HG02763 (cell line): ENCODE data around the gene UMAD1.
A peak's percentile ranks its signal among the peaks of the same experiment; 100 is the strongest.

ENCODE experiments used
- ATAC-seq: cut with Tn5 transposase; IDR thresholded peaks from one replicate; pipeline ENCODE4 v1.9.1; 2021; ENCODE audit warnings: mild to moderate bottlenecking, moderate library complexity; ENCODE audit not compliant: unreplicated experiment

UMAD1 gene

DNA sequence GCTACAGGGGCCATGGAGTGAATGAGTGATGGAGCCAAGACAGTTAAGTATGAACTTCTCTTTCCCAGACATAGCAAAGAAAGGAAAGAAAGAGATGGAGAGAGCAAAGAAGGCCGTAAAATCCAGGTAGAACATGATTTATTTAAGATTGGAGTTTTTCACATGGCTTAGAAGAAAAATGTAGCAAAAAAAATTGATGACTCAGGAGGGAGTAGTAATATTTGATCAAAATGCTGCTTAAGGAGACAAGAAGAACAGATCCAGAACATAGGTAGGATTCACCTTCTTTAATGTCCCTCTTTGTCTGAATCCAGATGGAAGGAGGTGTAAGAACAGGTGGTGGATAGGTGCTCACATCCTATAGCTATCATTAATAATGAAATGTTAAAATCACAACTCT is 277.0 kb downstream of the UMAD1 start:
- no peak for ATAC-seq

- ATAC-seq: peak; percentile 35
These were observed 278.3 kb downstream of the UMAD1 start for GRCh38 chr7:7918736-7919448.

DNA sequence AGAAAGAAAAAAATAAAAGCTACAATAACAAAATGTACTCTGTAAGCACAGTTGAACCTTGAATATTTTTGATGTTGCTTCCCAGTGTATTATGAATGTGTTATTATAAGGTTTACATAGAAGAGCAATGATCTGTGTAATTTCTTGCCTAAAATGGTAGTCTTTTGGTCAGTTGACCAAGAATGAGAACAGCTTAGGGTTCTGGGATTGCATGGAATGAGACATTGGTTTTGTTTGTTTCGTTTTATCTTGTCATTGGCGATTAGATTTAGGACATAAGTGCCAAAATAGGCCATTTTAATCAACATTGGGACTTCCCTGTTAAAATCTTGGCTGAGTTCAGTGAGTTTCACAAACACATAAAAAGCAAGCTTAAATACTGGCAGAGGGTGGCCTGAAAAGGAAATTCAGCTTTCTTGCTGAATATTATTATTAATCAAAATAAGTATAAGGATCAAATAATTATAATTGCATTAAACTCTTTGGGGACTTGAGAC is 278.9 kb downstream of the UMAD1 start:
- ATAC-seq: peak; percentile 10

- no peak for ATAC-seq
These were observed 279.5 kb downstream of the UMAD1 start for GRCh38 chr7:7920056-7920455.

DNA sequence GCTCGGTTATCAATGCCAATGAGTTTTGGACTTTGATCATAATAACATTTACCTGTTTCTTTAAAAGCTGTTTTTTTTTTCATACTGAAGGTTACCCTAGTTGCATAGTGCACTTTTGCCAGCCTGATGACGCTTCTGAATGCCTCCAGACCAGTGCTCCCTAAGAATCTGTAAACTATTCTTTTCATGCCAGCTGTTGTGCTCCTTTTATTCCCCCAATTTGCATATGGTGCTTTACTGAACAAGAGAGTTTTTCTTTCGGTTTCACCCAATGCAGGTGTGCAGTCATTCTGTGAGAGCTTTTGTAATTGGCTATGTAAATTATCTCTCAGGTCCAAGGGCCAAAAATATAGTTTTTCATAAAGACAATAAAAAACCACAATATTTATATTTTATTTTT is 279.9 kb downstream of the UMAD1 start:
- peak; percentile 85 for ATAC-seq

- no peak for ATAC-seq
These were observed 281.3 kb downstream of the UMAD1 start for GRCh38 chr7:7921830-7922229.

GRCh38 chr7:7922684-7923385 is 282.3 kb downstream of the UMAD1 start:
- ATAC-seq: no peak

GRCh38 chr7:7923818-7924217 is 283.3 kb downstream of the UMAD1 start:
- no peak for ATAC-seq

DNA sequence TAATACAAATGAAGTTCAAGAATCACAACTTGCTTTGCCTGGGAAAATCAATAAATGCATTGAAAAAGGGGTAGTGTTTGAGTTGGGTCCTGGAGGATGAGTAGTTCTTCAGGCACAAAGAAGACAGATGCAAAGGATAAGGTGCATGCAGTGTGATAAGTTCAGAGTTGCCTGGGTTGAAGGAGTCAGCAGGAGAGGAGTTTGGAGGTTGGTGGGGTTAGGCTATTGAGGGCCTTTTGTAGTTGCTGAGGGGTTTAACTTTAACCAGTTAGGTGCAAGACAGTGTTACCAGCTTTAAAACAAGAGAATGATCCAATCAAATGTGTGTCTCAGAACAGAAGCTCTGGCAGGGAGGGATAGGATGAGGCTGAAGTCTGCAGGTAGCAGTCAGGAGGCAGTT is 283.8 kb downstream of the UMAD1 start:
- no peak for ATAC-seq
